22Rv1 (cell line): Measurements from ENCODE around the gene SOX9.

Experiments
- ZFX ChIP-seq: fragments of 450-650 bp; IDR thresholded peaks from 2 replicates; pipeline ENCODE4 v1.6.1; 2017; ENCODE audit warnings: antibody characterized with exemption, borderline replicate concordance
- TF ChIP-seq, protein P1 (sequence below): fragments of 450-650 bp; IDR thresholded peaks from 2 replicates; pipeline ENCODE4 v1.5.1; 2017; ENCODE audit warnings: mild to moderate bottlenecking

DNA sequence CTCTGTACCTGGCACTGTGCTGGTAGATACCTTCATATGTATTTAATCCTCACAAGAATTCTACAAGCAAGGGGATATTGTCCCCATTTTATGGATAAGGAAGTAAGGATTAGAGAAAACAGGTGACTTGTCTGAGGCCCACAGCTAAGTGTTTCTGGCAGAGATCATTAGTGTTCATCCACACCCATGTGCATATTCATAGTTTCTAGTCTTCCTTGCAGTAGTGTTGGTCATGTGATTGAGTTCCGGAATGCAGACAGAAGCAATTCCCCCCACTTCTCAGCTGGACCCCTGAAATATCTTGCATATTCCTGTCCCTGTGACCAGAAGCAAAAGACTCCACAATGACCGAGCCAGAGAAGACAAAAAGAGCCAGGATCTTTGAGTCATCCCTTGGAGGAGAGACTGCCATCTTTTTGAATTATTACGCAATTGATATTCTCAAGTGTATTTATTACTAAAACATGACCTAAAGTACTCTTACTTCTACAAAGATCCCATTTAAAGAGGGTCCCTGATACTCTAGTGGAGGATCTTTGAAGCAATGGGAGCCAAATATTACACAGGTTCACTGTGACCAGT, 43.4 kb downstream of the SOX9 start:
- TF ChIP-seq, protein P1, sequence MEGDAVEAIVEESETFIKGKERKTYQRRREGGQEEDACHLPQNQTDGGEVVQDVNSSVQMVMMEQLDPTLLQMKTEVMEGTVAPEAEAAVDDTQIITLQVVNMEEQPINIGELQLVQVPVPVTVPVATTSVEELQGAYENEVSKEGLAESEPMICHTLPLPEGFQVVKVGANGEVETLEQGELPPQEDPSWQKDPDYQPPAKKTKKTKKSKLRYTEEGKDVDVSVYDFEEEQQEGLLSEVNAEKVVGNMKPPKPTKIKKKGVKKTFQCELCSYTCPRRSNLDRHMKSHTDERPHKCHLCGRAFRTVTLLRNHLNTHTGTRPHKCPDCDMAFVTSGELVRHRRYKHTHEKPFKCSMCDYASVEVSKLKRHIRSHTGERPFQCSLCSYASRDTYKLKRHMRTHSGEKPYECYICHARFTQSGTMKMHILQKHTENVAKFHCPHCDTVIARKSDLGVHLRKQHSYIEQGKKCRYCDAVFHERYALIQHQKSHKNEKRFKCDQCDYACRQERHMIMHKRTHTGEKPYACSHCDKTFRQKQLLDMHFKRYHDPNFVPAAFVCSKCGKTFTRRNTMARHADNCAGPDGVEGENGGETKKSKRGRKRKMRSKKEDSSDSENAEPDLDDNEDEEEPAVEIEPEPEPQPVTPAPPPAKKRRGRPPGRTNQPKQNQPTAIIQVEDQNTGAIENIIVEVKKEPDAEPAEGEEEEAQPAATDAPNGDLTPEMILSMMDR, result no peak
- TF ChIP-seq ZFX, result no peak
